ENCODE results near the gene EPC1.

EPC1 gene

DNA sequence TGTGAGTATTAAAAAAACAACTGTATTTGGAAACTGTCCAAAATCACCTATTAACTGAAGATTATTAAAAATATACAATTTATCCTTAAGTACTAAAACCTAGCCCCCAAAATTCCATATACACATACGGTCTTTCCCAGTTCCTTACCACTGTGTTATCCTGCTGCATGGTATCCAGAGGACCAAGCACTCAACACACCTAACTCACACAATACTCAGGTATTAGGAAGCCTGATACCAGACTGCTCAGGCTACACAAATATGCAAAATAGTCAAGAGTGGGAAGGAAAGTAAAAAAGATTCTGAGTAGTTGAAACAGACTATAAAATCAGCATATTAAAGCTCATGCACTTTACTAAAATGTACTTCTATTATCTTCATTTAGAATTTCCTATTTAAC is 67.2 kb downstream of the EPC1 start:
- Histone ChIP-seq H2AFZ (ENCODE audit: low read length) (no peak overlapping the region), H3K36me3 (replicated peaks; ENCODE audit: insufficient read depth, low read length) (peaks cover 13% of the 10 kb centered on the region; the same call in 1 of the 2 replicates), H4K20me1 (ENCODE audit: insufficient read depth, low read length) (no peaks in the 10 kb centered on the region), H3K4me1 (ENCODE audit: low read length) (no peaks in the 10 kb centered on the region), H3F3A (ENCODE audit: insufficient read depth, low read length) (no peaks in the 10 kb centered on the region), H3K9ac (ENCODE audit: low read length) (no peak overlapping the region), H3K27me3 (replicated peaks; ENCODE audit: insufficient read depth, low read length) (no peaks in the 10 kb centered on the region), H3K4me2 (ENCODE audit: low read depth, low read length) (no peak overlapping the region), H3K9me3 (replicated peaks; ENCODE audit: insufficient read depth, low read length) (no peaks in the 10 kb centered on the region), H3K9me2 (replicated peaks; ENCODE audit: insufficient read depth, low read length) (no peaks in the 10 kb centered on the region), H3K27ac (ENCODE audit: low read length) (no peak overlapping the region), H3K4me3 (ENCODE audit: low read length) (no peak overlapping the region), H3K79me2 (ENCODE audit: low read length) (peaks cover 52% of the 10 kb centered on the region)
- no peak for TF ChIP-seq EZH2 (optimal IDR thresholded peaks at IDR 0.05; ENCODE audit: low read depth, low read length)
- TF ChIP-seq, protein P1, sequence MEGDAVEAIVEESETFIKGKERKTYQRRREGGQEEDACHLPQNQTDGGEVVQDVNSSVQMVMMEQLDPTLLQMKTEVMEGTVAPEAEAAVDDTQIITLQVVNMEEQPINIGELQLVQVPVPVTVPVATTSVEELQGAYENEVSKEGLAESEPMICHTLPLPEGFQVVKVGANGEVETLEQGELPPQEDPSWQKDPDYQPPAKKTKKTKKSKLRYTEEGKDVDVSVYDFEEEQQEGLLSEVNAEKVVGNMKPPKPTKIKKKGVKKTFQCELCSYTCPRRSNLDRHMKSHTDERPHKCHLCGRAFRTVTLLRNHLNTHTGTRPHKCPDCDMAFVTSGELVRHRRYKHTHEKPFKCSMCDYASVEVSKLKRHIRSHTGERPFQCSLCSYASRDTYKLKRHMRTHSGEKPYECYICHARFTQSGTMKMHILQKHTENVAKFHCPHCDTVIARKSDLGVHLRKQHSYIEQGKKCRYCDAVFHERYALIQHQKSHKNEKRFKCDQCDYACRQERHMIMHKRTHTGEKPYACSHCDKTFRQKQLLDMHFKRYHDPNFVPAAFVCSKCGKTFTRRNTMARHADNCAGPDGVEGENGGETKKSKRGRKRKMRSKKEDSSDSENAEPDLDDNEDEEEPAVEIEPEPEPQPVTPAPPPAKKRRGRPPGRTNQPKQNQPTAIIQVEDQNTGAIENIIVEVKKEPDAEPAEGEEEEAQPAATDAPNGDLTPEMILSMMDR (IDR thresholded peaks at IDR 0.05; ENCODE audit: low read length): no peak
- no peak for TF ChIP-seq EZH2phosphoT487 (IDR thresholded peaks at IDR 0.05; ENCODE audit: low read length)
- DNase-seq: no peak

DNA sequence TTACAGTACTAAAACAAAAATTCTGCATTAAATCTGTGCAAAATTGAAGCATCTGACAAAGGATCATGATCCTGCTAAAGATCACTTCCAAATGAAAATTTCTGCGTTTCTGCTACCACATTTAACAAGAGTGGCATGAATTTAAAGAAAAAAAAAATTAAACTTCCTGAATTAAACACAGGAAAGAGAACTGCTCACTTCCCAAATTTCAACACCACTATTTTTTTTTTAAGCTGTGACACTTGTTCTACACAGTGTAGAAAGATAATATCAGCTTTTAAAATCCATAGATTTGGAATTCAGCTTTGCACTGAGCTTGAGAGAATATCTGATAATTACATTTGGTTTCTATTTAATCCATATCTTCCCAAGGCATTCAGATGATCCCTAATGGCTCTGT is 73.6 kb downstream of the EPC1 start:
- Histone ChIP-seq H3K27ac (ENCODE audit: low read length) (no peak overlapping the region), H3K9me3 (replicated peaks; ENCODE audit: insufficient read depth, low read length) (no peaks in the 10 kb centered on the region), H3K4me1 (ENCODE audit: low read length) (no peaks in the 10 kb centered on the region), H3K36me3 (replicated peaks; ENCODE audit: insufficient read depth, low read length) (peaks cover 14% of the 10 kb centered on the region), H2AFZ (ENCODE audit: low read length) (no peak overlapping the region), H3K4me2 (ENCODE audit: low read depth, low read length) (no peak overlapping the region), H3K9ac (ENCODE audit: low read length) (no peak overlapping the region), H4K20me1 (ENCODE audit: insufficient read depth, low read length) (no peaks in the 10 kb centered on the region), H3K79me2 (ENCODE audit: low read length) (peaks cover 25% of the 10 kb centered on the region), H3K4me3 (ENCODE audit: low read length) (no peak overlapping the region), H3K27me3 (replicated peaks; ENCODE audit: insufficient read depth, low read length) (no peaks in the 10 kb centered on the region), H3F3A (ENCODE audit: insufficient read depth, low read length) (no peaks in the 10 kb centered on the region), H3K9me2 (replicated peaks; ENCODE audit: insufficient read depth, low read length) (no peaks in the 10 kb centered on the region)
- TF ChIP-seq EZH2 (optimal IDR thresholded peaks at IDR 0.05; ENCODE audit: low read depth, low read length) (no peak), EZH2phosphoT487 (IDR thresholded peaks at IDR 0.05; ENCODE audit: low read length) (no peak)
- TF ChIP-seq, protein P1 (IDR thresholded peaks at IDR 0.05; ENCODE audit: low read length): no peak
- no peak for DNase-seq

DNA sequence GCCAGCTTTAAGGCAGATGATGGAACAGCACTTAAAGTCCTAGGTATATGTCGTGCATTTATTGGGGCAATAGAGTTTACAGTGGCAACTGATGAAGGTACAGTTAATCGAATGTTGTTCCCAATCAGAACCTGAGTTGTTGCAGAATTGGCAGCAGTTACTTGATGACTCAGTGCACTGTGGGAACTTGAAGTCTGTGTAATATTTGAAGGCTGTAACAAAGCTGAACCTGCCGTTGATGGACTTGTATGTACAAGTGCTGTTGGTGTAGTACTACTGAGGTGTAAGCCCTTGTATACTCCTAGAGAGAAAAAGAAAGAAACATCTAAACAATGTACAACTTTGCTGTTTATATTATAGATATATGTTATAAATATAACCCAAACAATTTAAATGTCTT is 75.3 kb downstream of the EPC1 start:
- no peaks in the 10 kb centered on the region for H3K9me3 ChIP-seq (replicated peaks; ENCODE audit: insufficient read depth, low read length)
- no peak overlapping the region for H3K27ac ChIP-seq (ENCODE audit: low read length)
- no peak overlapping the region for H3K9ac ChIP-seq (ENCODE audit: low read length)
- H3K36me3 ChIP-seq (replicated peaks; ENCODE audit: insufficient read depth, low read length): peaks cover 14% of the 10 kb centered on the region
- H3K4me1 ChIP-seq (ENCODE audit: low read length): no peaks in the 10 kb centered on the region
- H3K79me2 ChIP-seq (ENCODE audit: low read length): peaks cover 12% of the 10 kb centered on the region
- H3K4me2 ChIP-seq (ENCODE audit: low read depth, low read length): no peak overlapping the region
- no peaks in the 10 kb centered on the region for H3F3A ChIP-seq (ENCODE audit: insufficient read depth, low read length)
- no peak overlapping the region for H3K4me3 ChIP-seq (ENCODE audit: low read length)
- H3K27me3 ChIP-seq (replicated peaks; ENCODE audit: insufficient read depth, low read length): no peaks in the 10 kb centered on the region
- H2AFZ ChIP-seq (ENCODE audit: low read length): no peak overlapping the region
- TF ChIP-seq EZH2 (optimal IDR thresholded peaks at IDR 0.05; ENCODE audit: low read depth, low read length): no peak
- no peak for TF ChIP-seq EZH2phosphoT487 (IDR thresholded peaks at IDR 0.05; ENCODE audit: low read length)
- TF ChIP-seq, protein P1 (IDR thresholded peaks at IDR 0.05; ENCODE audit: low read length): no peak
- no peak for DNase-seq
- no peaks in the 10 kb centered on the region for H3K9me2 ChIP-seq (replicated peaks; ENCODE audit: insufficient read depth, low read length)
- H4K20me1 ChIP-seq (ENCODE audit: insufficient read depth, low read length): no peaks in the 10 kb centered on the region
